ENCODE results near the gene GAREM1.
A peak's percentile ranks its signal among the peaks of the same experiment; 100 is the strongest.
"Not testable (repeated sequence)": the region's sequence is repeated elsewhere in the genome, so short reads cannot be mapped to it uniquely, and the experiment has no call there.

The GAREM1 gene

DNA sequence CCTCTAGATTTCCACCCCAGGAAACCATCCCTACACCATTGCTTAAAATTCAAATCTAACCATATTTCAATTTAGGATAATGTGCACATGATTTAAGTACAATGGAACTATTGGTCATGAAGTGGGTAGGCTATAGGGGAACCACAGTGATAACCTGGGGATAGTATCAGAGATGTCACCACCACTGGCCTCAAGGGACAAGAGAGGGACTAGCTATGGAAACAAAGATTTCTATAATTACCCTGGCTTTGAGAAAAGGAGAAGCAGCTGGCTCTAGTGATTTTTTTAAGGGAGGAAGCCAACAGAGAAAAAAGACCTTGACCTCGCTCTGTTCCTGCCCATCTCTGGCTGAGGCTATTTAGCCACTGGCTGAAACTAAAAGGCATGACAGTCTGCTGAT is 148.9 kb downstream of the GAREM1 start:
- no peak for DNase-seq

GRCh38 chr18:32319084-32319483 is 151.6 kb downstream of the GAREM1 start:
- DNase-seq: no peak

DNA sequence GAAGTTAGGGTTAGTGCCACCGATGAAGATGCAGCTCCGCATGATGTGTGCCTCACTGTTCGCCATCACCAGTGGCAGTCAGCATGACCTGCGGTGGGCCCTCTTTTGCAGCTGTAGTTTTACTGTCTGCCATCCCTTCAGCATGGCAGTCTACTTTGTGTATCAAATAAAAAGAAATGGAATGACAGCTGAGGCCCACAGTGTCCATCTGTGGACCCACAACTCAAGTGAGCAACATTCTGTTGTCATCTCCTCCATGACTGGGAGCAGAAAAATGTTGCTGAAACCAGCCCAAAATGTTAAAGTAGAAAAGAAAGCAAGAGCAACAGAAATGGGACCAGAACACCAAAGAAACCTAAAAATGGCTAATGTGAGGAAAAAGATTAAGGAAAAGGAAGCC is 152.1 kb downstream of the GAREM1 start:
- DNase-seq: no peak

DNA sequence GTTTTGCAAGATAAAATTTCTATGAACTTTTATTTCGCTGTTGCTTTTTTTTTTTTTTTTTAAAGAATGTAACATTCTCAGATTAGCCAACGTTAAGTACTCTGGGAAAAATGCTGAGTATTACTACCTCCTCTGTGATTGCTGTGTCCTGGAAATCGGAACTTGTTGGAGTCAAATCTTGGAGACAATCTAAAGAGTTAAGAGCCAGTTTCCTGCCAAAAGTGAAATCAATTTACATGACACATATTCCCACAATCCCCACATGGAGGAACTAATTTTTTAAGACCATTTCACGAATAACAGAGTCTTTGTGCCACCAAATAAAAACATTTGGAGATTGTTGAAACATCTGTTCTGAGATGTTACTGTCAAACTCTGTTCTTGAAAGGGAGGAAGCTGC is 153.0 kb downstream of the GAREM1 start:
- DNase-seq: no peak

DNA sequence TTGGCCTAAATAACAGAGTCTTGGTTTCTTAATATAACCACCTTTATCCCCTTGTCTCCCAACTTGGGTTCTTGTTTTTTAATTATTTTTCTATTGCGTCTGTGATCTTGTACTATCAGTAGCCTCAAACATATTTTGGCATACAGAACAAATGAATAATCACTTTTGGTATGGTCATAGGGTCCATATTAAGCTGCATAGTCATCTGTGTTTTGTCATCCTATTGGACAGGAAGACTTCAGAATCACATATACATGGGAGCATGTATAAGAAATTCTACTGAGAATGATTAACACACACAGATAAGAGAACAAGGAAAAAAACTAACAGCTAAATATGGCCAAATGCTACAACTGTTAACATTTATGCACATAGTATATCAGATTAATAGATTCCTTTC is 154.8 kb downstream of the GAREM1 start:
- no peak for DNase-seq

GRCh38 chr18:32310774-32311173 is 159.9 kb downstream of the GAREM1 start:
- peak; percentile 60 for DNase-seq

DNA sequence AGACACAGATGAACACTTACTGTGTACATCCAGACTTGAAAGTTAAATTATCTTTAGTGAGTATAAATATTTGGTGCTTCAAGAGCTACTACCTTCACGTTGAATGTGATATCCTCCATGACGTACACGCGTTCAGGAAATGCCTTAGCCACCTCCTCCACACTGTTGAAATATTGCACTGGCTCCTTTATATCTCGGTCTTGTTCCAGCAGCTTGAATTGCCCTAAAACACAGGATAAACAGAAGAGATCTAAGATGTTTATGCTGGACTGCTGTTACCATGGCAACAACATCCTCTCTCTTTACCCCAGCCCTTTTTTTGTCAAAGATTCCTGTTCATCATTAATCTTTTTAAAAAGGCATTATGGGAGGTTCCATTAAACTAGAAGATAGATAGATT is 160.6 kb downstream of the GAREM1 start:
- no peak for DNase-seq

DNA sequence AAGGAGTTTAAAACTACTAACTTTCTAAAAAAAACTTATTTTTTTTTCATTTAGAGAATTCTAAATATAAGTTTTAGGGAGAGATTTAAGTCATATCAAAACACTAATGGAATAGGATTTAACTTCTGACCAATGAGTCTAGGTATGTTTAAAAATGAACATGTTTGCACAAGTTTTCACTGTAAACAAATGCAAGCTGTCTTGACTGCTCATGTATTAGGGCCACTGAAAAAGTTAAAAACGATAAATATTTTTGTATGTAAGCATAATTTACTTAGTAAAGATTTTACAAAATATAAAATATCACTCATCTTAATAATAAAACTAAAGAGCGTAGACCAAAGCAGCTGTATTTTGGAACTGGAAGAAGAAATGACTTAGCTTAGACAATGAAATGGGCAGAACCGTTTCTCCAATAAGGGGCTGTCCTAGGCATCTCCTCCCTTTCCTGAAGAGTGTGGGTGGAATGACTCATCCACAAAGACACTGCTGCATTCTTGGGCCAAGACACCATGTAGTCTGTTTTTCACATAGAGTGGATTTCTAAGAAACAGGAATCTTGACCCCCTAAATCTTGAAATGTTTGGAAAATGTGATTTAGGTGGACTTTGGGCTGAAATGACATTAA is 162.1 kb downstream of the GAREM1 start:
- DNase-seq: peak; percentile 80

DNA sequence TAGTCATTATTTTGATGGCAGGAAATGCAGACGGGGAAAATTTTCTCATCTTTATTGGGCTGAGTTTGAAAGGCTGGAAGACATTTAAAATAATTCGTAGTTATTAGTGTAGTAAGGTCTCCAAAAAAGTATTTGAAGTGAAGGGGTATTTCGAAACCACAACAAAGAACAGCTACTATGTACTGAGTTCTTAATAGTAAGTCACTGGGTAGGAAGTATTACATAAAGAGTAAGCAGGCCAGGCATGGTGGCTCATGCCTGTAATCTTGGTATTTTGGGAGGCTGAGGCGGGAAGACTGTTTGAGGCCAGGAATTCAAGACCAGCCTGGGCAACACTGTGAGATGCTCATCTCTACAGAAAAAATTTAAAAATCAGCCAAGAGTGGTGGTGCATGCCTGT is 167.3 kb downstream of the GAREM1 start:
- no peak for DNase-seq

- no peak for DNase-seq
Measured at GRCh38 chr18:32302806-32303205, 167.9 kb downstream of the GAREM1 start.

DNA sequence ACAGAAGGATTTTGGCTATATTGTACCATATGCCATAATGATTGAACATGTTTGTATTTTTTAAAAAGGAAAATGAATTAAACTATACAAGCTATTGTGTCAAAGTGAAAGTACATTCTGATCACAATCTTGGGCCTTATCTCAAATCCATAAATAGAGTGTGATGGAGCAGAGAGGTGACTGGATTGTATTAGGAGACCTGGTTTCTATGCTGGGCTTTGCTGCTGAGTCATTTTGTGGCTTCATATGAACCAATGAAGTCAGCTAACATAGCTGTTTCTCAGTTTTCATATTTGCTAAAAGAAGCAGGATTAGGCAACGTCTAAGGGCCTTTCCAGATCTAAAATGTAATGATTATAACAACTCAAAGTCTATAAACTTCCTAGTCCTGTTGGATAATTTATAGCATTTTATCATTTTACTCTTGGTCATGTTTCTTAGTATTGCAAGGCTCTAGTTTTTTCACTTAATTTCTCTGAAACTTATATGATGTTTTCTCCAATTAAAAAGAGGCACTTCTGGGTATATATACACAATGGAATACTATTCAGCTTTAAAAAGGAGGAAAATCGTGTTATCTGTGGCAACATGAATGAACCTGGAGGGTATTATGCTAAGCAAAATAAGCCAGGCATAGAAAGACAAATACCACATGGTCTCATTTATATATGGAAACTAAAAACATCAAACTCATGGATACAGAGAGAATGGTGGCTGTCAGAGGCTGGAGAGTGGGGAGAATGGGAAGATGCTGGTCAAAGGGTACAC is 168.5 kb downstream of the GAREM1 start:
- DNase-seq: no peak

DNA sequence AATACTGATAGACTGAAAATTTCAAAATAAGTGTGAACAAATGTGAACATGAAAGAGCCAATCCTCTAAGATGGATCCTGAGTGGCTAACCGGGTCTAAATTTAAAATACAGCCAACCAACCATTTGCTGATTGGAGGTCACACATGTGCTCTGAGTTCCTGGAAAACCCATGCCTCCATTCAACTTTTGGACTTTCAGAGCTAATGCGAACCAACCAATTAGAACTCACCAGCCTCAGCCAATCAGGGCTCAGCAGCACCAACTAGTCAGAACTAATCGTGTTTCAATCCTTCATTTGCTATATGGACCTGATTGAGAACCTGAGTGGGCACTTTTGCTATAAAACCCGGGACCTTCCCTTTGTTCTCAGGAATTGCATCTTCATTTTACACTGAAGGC is 169.3 kb downstream of the GAREM1 start:
- DNase-seq: no peak

DNA sequence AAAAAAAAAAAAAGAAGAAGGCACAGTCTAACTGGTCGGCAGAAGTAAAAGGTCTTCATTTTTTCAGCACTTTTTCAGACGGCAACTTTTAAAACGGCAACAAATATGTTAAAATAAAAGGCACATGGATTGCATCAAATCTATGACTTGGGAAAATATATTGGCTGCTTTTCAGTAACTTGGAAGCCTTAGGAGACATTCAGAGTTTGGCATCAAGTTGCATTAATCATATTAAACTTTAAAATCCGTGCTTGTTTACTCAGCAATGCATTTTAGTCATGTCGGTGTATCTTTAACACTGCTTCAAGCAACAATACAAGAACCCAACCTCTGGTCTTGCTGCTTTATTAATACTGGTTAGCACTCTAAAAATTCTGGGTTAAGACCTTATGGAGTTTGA is 169.8 kb downstream of the GAREM1 start:
- DNase-seq: no peak

- DNase-seq: no peak
Measured at GRCh38 chr18:32299484-32299883, 171.2 kb downstream of the GAREM1 start.

GRCh38 chr18:32298171-32298667 is 172.5 kb downstream of the GAREM1 start:
- DNase-seq: no peak

GRCh38 chr18:32297579-32298170 is 173.0 kb downstream of the GAREM1 start:
- no peak for DNase-seq

DNA sequence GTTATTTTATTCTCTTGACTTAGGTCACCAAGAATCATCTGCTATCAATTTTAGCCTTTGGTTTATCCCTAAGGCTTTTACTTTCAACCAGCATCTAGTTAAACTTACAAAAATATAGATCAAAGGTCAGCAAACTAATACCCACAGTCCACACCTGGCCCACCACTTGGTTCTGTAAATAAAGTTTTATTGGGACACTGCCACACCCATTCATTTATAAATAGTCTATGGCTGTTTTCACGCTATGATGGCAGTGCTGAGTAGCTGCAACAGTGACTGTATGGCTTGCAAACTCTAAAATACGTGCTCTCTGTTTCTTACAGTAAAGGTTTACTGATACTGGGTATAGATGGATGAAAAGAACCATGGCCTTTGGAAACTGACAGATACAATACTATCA is 173.8 kb downstream of the GAREM1 start:
- DNase-seq: no peak

GRCh38 chr18:32295604-32296003 is 175.1 kb downstream of the GAREM1 start:
- DNase-seq: no peak

GRCh38 chr18:32293107-32293506 is 177.6 kb downstream of the GAREM1 start:
- no peak for DNase-seq

- not testable (repeated sequence) for DNase-seq
Measured at GRCh38 chr18:32291623-32292022, 179.1 kb downstream of the GAREM1 start.

DNA sequence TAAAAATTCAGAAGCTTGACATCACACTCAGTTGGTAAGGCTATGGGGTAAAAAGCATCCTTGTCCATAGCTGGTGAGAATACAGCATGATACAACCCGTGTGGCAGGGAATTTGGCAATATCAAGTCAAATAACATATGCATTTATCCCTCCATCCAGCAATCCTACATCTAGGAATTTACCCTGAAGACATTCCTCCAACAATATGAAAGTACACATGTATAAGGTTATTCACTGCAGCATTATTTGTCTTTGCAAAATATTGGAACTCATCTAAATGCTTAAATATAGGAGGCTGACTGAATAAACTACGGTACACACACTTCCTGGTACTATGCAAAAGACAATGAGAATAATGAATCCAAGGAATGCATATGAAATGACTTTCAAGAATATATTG is 179.9 kb downstream of the GAREM1 start:
- no peak for DNase-seq

- DNase-seq: peak; percentile 80
Measured at GRCh38 chr18:32289483-32290075, 181.1 kb downstream of the GAREM1 start.

- DNase-seq: no peak
Measured at GRCh38 chr18:32287873-32288272, 182.8 kb downstream of the GAREM1 start.

- no peak for DNase-seq
Measured at GRCh38 chr18:32287249-32287648, 183.4 kb downstream of the GAREM1 start.
